Thyroid gland (tissue), 4 donors: ENCODE data around the gene UQCR11.

Source experiments
- CTCF ChIP-seq, 6 experiments: fragments of 200-600 bp in 3 of 6; fragments of 450-650 bp in 3 of 6; sonication (generic) in 3 of 6; IDR thresholded peaks; one replicate each; pipeline ENCODE4 v1.5.1; 2016 to 2019; ENCODE audit warnings: antibody characterized with exemption in 6 of 6, mild to moderate bottlenecking in 2 of 6, inconsistent platforms in 1 of 6, moderate library complexity in 1 of 6
- POLR2A ChIP-seq, 2 donors: fragments of 450-650 bp; IDR thresholded peaks; one replicate each; pipeline ENCODE4 v1.6.1; 2017; ENCODE audit warnings: antibody characterized with exemption in 2 of 2, mild to moderate bottlenecking in 2 of 2, moderate library complexity in 1 of 2

GRCh38 chr19:1567116-1567847, 38.0 kb downstream of the UQCR11 start:
- TF ChIP-seq CTCF (IDR thresholded peaks at IDR 0.05) (no peak), POLR2A (IDR thresholded peaks at IDR 0.05) (no peak)
